GM12878 (cell line): ENCODE measurements around the gene TXLNA. TPM values are rescaled to one million over a fixed set of nuclear protein-coding genes. Genes with fewer than 3 reads are reported as not detected.

ENCODE experiments used
- ATF2 ChIP-seq: IDR thresholded peaks from 2 replicates; pipeline ENCODE4 v1.6.1; 2012; ENCODE audit warnings: low read length, inconsistent platforms
- IRF4 ChIP-seq: IDR thresholded peaks from 2 replicates; pipeline ENCODE4 v1.6.1; 2011; ENCODE audit warnings: low read depth, low read length
- JUNB ChIP-seq: IDR thresholded peaks from 2 replicates; pipeline ENCODE4 v1.6.1; 2016; ENCODE audit warnings: antibody characterized with exemption, mild to moderate bottlenecking
- JUND ChIP-seq: IDR thresholded peaks from 2 replicates; pipeline ENCODE4 v1.6.1; 2012; ENCODE audit warnings: low read depth, mild to moderate bottlenecking, low read length, improper control_type of control experiment, moderate library complexity
- MEF2B ChIP-seq: fragments of 450-650 bp; IDR thresholded peaks from 2 replicates; pipeline ENCODE4 v1.6.1; 2018; ENCODE audit warnings: mild to moderate bottlenecking, moderate library complexity; ENCODE audit not compliant: partially characterized antibody, poor library complexity, severe bottlenecking
- NKRF ChIP-seq: fragments of 450-650 bp; conservative IDR thresholded peaks from 2 replicates; pipeline ENCODE4 v1.6.1; 2017; ENCODE audit warnings: mild to moderate bottlenecking, moderate library complexity
- PAX5 ChIP-seq: IDR thresholded peaks from 2 replicates; pipeline ENCODE4 v1.6.1; 2011; ENCODE audit warnings: low read depth, low read length, borderline replicate concordance
- RAD21 ChIP-seq: IDR thresholded peaks from 2 replicates; pipeline ENCODE4 v1.6.1; 2011; ENCODE audit warnings: mild to moderate bottlenecking, low read depth, low read length, moderate library complexity; ENCODE audit not compliant: insufficient read depth
- SREBF1 ChIP-seq: IDR thresholded peaks from 2 replicates; pipeline ENCODE4 v1.6.1; 2012; ENCODE audit warnings: mild to moderate bottlenecking, low read length
- SUPT20H ChIP-seq: IDR thresholded peaks from 2 replicates; pipeline ENCODE4 v1.6.1; 2011; ENCODE audit warnings: low read depth, mild to moderate bottlenecking, low read length, moderate library complexity, borderline replicate concordance; ENCODE audit not compliant: control insufficient read depth
- ZNF274 ChIP-seq: IDR thresholded peaks from one replicate; pipeline ENCODE4 v1.8.0; 2011; ENCODE audit not compliant: insufficient read length, insufficient read depth
- polyA plus RNA-seq, 11 experiments: library from polyadenylated mRNA; depleted of rRNA in 4 of 11; unstranded in 6 of 11; stranded (reverse) in 5 of 11; fragments of >200 nt; fragmentation: Nextera tagmentation in 4 of 11; fragmentation: Illumina TruSeq in 1 of 11; extraction: Ambion mirVana in 4 of 11; extraction: Trizol in 1 of 11; gene quantifications; 1 replicate in 1 of 11; 2 replicates in 10 of 11; pipeline versions ENCODE4 v1.2.1 to v1.2.3, GENCODE V29; 2011 to 2016; ENCODE audit warnings: inconsistent platforms in 2 of 11, missing spikeins in 2 of 11, low read depth in 1 of 11
- total RNA-seq, 4 experiments: library from RNA; depleted of rRNA in 3 of 4; stranded (reverse); fragments of >200 nt in 3 of 4; fragmentation: Illumina TruSeq in 1 of 4; extraction: Trizol in 1 of 4; gene quantifications; 2 replicates each; pipeline versions ENCODE4 v1.2.1 to v1.2.3, GENCODE V29; 2013 to 2021
- TF ChIP-seq, protein P1 (sequence below): IDR thresholded peaks from 2 replicates; pipeline ENCODE4 v1.6.1; 2012; ENCODE audit warnings: low read depth, low read length, improper control_type of control experiment
- TF ChIP-seq, protein P2 (sequence below): fragments of 450-650 bp; IDR thresholded peaks from 2 replicates; pipeline ENCODE4 v1.6.1; 2017; ENCODE audit warnings: mild to moderate bottlenecking, moderate library complexity
- TF ChIP-seq, protein P3 (sequence below), 3 experiments: IDR thresholded peaks in 2 of 3; conservative IDR thresholded peaks in 1 of 3; 2 replicates each; pipeline ENCODE4 v1.5.1; 2011; ENCODE audit warnings: low read depth in 3 of 3, low read length in 3 of 3, mild to moderate bottlenecking in 3 of 3, control low read depth in 2 of 3, moderate library complexity in 2 of 3, inconsistent platforms in 1 of 3, mixed read lengths in 1 of 3; ENCODE audit not compliant: control insufficient read depth in 2 of 3, insufficient read depth in 1 of 3; ENCODE audit errors: extremely low read depth in 1 of 3
- TF ChIP-seq, protein P4 (sequence below): fragments of 150-350 bp; IDR thresholded peaks from 2 replicates; pipeline ENCODE4 v1.6.1; 2014; ENCODE audit warnings: mild to moderate bottlenecking, low read depth, low read length

The TXLNA gene
- total and polyA plus RNA-seq, 10 of the 15 experiments (the other 5 are each of a cell fraction or from before 2014, with no cell fraction given), result 7.2 to 93.7 (median 47.9) TPM

DNA sequence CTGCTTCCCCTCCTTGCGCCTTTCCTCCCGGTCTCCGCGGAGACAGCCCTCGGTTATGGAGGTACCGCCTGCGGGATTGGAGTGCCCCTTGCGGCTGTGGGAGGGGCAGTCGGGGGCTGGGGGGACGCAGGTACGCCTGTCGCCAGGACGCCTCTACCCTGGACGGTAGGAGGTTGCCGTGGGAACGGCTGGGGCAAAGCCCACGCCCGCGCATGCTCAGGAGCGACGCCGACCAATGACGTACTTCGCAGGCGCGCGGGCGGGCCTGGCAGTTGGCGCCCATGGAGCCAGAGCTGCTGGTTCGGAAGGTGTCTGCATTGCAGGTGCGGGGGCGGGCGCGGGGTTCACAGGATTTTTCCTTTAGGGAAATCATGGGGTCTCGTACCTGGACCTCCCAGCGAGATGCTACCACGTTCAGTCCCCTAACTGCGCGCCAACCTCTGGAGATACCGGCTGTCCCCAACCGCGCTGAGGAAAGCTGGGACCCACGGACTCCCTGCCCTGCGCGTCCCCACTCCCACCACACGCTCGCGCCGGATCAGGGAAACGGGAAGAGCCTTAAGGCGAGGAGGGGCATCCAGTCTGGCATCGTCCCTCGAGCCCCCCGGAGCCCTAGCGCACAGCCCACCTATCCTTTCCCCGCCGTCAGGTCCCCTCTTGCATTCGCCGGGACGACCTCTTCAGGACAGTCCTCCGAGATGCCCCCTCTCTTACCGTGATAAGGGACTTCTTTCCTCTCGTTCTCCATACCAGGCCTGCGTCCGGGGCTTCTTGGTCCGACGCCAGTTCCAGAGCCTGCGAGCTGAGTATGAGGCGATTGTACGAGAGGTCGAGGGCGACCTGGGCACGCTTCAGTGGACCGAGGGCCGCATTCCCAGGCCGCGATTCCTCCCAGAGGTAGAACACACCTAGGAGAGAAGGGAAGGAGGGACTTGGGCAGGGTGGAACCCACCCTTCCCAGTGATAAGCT, 26.2 kb downstream of the TXLNA start, which contains the start of gene IQCC (continued):
- TF ChIP-seq, protein P1, sequence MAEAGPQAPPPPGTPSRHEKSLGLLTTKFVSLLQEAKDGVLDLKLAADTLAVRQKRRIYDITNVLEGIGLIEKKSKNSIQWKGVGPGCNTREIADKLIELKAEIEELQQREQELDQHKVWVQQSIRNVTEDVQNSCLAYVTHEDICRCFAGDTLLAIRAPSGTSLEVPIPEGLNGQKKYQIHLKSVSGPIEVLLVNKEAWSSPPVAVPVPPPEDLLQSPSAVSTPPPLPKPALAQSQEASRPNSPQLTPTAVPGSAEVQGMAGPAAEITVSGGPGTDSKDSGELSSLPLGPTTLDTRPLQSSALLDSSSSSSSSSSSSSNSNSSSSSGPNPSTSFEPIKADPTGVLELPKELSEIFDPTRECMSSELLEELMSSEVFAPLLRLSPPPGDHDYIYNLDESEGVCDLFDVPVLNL, result no peak
- TF ChIP-seq JUND, result no peak
- TF ChIP-seq IRF4, result no peak
- TF ChIP-seq JUNB, result no peak
- TF ChIP-seq SUPT20H, result no peak
- TF ChIP-seq PAX5, result no peak; the same call in 1 of the 2 replicates
- TF ChIP-seq MEF2B, result no peak
- TF ChIP-seq, protein P2, sequence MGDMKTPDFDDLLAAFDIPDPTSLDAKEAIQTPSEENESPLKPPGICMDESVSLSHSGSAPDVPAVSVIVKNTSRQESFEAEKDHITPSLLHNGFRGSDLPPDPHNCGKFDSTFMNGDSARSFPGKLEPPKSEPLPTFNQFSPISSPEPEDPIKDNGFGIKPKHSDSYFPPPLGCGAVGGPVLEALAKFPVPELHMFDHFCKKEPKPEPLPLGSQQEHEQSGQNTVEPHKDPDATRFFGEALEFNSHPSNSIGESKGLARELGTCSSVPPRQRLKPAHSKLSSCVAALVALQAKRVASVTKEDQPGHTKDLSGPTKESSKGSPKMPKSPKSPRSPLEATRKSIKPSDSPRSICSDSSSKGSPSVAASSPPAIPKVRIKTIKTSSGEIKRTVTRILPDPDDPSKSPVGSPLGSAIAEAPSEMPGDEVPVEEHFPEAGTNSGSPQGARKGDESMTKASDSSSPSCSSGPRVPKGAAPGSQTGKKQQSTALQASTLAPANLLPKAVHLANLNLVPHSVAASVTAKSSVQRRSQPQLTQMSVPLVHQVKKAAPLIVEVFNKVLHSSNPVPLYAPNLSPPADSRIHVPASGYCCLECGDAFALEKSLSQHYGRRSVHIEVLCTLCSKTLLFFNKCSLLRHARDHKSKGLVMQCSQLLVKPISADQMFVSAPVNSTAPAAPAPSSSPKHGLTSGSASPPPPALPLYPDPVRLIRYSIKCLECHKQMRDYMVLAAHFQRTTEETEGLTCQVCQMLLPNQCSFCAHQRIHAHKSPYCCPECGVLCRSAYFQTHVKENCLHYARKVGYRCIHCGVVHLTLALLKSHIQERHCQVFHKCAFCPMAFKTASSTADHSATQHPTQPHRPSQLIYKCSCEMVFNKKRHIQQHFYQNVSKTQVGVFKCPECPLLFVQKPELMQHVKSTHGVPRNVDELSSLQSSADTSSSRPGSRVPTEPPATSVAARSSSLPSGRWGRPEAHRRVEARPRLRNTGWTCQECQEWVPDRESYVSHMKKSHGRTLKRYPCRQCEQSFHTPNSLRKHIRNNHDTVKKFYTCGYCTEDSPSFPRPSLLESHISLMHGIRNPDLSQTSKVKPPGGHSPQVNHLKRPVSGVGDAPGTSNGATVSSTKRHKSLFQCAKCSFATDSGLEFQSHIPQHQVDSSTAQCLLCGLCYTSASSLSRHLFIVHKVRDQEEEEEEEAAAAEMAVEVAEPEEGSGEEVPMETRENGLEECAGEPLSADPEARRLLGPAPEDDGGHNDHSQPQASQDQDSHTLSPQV, result no peak
- TF ChIP-seq, protein P3, sequence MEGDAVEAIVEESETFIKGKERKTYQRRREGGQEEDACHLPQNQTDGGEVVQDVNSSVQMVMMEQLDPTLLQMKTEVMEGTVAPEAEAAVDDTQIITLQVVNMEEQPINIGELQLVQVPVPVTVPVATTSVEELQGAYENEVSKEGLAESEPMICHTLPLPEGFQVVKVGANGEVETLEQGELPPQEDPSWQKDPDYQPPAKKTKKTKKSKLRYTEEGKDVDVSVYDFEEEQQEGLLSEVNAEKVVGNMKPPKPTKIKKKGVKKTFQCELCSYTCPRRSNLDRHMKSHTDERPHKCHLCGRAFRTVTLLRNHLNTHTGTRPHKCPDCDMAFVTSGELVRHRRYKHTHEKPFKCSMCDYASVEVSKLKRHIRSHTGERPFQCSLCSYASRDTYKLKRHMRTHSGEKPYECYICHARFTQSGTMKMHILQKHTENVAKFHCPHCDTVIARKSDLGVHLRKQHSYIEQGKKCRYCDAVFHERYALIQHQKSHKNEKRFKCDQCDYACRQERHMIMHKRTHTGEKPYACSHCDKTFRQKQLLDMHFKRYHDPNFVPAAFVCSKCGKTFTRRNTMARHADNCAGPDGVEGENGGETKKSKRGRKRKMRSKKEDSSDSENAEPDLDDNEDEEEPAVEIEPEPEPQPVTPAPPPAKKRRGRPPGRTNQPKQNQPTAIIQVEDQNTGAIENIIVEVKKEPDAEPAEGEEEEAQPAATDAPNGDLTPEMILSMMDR (IDR thresholded peaks at IDR 0.05 in 2 of 3, conservative IDR thresholded peaks at IDR 0.05 in 1 of 3; ENCODE audit: control insufficient read depth in 2 of 3, extremely low read depth in 1 of 3, insufficient read depth in 1 of 3, low read depth in 3 of 3, low read length in 3 of 3), result no peak
- no peak for TF ChIP-seq SREBF1
- TF ChIP-seq, protein P4, sequence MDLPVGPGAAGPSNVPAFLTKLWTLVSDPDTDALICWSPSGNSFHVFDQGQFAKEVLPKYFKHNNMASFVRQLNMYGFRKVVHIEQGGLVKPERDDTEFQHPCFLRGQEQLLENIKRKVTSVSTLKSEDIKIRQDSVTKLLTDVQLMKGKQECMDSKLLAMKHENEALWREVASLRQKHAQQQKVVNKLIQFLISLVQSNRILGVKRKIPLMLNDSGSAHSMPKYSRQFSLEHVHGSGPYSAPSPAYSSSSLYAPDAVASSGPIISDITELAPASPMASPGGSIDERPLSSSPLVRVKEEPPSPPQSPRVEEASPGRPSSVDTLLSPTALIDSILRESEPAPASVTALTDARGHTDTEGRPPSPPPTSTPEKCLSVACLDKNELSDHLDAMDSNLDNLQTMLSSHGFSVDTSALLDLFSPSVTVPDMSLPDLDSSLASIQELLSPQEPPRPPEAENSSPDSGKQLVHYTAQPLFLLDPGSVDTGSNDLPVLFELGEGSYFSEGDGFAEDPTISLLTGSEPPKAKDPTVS, result no peak
- no peak for TF ChIP-seq RAD21
- TF ChIP-seq ATF2, result no peak
- no peak for TF ChIP-seq ZNF274
- peak; percentile 60; the same call in 1 of the 2 replicates for TF ChIP-seq NKRF
